Measurements from ENCODE around the gene FAM200B. TPM values are rescaled to one million over a fixed set of nuclear protein-coding genes. Genes with fewer than 3 reads are reported as not detected.

The FAM200B gene
- polyA plus RNA-seq (15.6 to 36.6 TPM (median 33.4 TPM) in 3 replicates), polyA minus RNA-seq (1.9 to 9.4 TPM (median 4.4 TPM) in 3 replicates)
- 12.9 TPM for polyA plus RNA-seq (2011; ENCODE audit: low read depth)
- polyA plus RNA-seq (2011; cell fraction: cytosol; rRNA removed): 24.8 and 46.1 TPM in 2 replicates
- 20.5 and 26.7 TPM in 2 replicates for polyA plus RNA-seq (2011; cell fraction: nucleus; rRNA removed)
- polyA plus RNA-seq (2012; ENCODE audit: low replicate concordance): 31.5 and 34.6 TPM in 2 replicates
- polyA minus RNA-seq (2011; cell fraction: cytosol; rRNA and poly(A)+ RNA removed): 8.1 TPM
- 3.4 and 5.0 TPM in 2 replicates for polyA minus RNA-seq (2011; cell fraction: nucleus; rRNA and poly(A)+ RNA removed)

DNA sequence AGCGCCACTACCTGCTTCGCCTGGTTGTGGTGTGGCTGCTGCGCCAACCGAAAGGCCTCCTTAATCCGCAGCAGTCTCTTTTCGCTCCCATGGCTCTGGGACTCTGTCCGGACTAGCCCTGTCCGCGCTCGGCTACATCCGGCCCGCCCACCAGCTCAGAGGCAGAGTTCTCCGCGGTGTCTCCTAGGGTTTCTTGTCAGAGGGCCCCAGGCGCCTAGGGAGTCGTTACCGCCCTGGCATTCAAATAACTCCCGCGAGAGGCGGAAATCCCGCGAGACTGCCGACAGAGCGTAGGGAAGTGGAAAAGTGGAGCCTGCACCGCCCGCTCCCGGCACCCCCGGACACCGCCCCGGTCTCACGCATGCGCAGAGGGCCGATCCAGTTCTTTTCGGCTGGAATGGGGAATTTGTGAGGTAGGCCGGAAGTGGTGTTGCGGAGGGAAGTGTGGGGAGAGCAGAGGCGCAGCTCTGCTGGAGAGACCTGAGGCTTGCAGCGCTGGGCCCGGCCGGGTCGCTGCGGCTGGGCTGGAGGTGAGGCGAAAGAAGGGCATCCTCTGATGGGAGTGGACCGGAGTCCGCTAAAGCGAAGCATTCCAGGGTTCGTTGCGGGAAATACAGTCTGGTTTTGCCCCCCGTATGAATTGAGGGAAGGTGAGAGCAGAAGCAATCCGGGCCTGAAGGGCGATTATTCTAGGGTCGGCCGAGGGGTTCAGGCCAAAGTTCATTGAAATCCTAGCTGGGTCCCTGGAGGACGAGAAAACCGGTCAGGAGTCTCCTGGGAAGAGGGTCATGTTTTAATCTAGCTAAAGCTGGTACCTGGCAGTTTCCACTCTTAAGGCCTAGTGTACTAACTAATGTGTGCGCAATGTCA, at the start of gene FAM200B:
FAM200B (plus strand) TSS at position 456 of the 870 bp plus-strand sequence. CDS start 5,151 bp downstream, outside the sequence.
- H3K4me2 ChIP-seq (ENCODE audit: control insufficient read depth, extremely low read depth, insufficient read depth, low read depth, low read length): peak within 1 kb of the TSS; percentile 94
- peaks cover 0 to 14% of the 10 kb centered on the region in 2 experiments for H3K36me3 ChIP-seq (ENCODE audit: control insufficient read depth in 2 of 2, extremely low read depth in 1 of 2, insufficient read depth in 2 of 2, low read length in 2 of 2)
- H3K27me3 ChIP-seq (ENCODE audit: control insufficient read depth, extremely low read depth, insufficient read depth, low read length): no peaks in the 10 kb centered on the region
- TF ChIP-seq EZH2 (IDR thresholded peaks at IDR 0.05; ENCODE audit: low read length) (no peak), CTCF (optimal IDR thresholded peaks at IDR 0.05 in 1 of 3, IDR thresholded peaks at IDR 0.05 in 1 of 3, conservative IDR thresholded peaks at IDR 0.05 in 1 of 3; ENCODE audit: extremely low read depth in 1 of 3, insufficient read depth in 2 of 3, low read length in 3 of 3) (peak; percentile 14 to 24 (median 17))
- dilution Hi-C loops (cut with MboI; ENCODE audit: extremely low pct_ligation_motif_present, low sequenced_read_pairs): no loop called here
- H3K79me2 ChIP-seq (ENCODE audit: control insufficient read depth, insufficient read depth, low read length): peaks cover 84% of the 10 kb centered on the region
- FAIRE-seq (peak; percentile 76), DNase-seq (ENCODE audit: low read depth, low spot score) (peak; percentile 95)
- H3K9me1 ChIP-seq (ENCODE audit: control insufficient read depth, extremely low read depth, insufficient read depth, low read length): no peaks in the 10 kb centered on the region
- H3K27ac ChIP-seq (ENCODE audit: control insufficient read depth, insufficient read depth, low read length): peak within 1 kb of the TSS; percentile 96
- no peak within 1 kb of the TSS for H2AFZ ChIP-seq (ENCODE audit: control insufficient read depth, low read length)
- H4K20me1 ChIP-seq (ENCODE audit: control insufficient read depth, extremely low read depth, insufficient read depth, low read length): no peaks in the 10 kb centered on the region
- H3K9me3 ChIP-seq (ENCODE audit: control insufficient read depth, low read depth, low read length): no peaks in the 10 kb centered on the region
- peaks cover 49% of the 10 kb centered on the region for H3K4me1 ChIP-seq (ENCODE audit: control insufficient read depth, extremely low read depth, insufficient read depth, low read length)
- H3K9ac ChIP-seq (ENCODE audit: control insufficient read depth, extremely low read depth, insufficient read depth, low read length): peak within 1 kb of the TSS; percentile 98
- peak within 1 kb of the TSS; percentile 60 to 91 (median 88) for H3K4me3 ChIP-seq (ENCODE audit: control insufficient read depth in 2 of 3, extremely low read depth in 1 of 3, insufficient read depth in 2 of 3, low read depth in 1 of 3, low read length in 3 of 3)

DNA sequence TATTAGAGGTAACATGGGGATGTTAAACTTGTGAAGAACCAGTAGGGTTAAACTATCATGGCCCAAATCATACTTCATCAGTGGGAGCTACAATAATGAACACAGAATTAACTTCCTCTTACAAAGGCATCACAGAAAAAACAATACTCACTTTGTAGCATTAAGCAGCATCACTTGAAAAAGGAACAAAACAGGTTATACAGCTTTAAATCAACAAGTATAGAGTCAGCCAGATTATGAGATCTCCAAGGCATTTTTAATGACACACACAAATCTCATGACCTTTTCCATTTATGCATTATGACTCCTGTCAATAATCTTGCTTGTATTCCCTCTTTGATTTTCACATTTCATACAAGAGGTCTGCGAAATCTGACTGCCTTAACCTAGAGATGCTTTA, 44.8 kb upstream of the FAM200B start:
- H3K4me2 ChIP-seq (ENCODE audit: control insufficient read depth, extremely low read depth, insufficient read depth, low read depth, low read length): no peak overlapping the region
- FAIRE-seq (peak; percentile 79), DNase-seq (ENCODE audit: low read depth, low spot score) (no peak)
- dilution Hi-C loops (cut with MboI; ENCODE audit: extremely low pct_ligation_motif_present, low sequenced_read_pairs): no loop called here
- H3K9me1 ChIP-seq (ENCODE audit: control insufficient read depth, extremely low read depth, insufficient read depth, low read length): no peaks in the 10 kb centered on the region
- peaks cover 15% of the 10 kb centered on the region for H3K79me2 ChIP-seq (ENCODE audit: control insufficient read depth, insufficient read depth, low read length)
- H3K9ac ChIP-seq (ENCODE audit: control insufficient read depth, extremely low read depth, insufficient read depth, low read length): no peak overlapping the region
- TF ChIP-seq EZH2 (IDR thresholded peaks at IDR 0.05; ENCODE audit: low read length) (no peak), CTCF (optimal IDR thresholded peaks at IDR 0.05 in 1 of 3, IDR thresholded peaks at IDR 0.05 in 1 of 3, conservative IDR thresholded peaks at IDR 0.05 in 1 of 3; ENCODE audit: extremely low read depth in 1 of 3, insufficient read depth in 2 of 3, low read length in 3 of 3) (no peak)
- H3K9me3 ChIP-seq (ENCODE audit: control insufficient read depth, low read depth, low read length): no peaks in the 10 kb centered on the region
- H4K20me1 ChIP-seq (ENCODE audit: control insufficient read depth, extremely low read depth, insufficient read depth, low read length): no peaks in the 10 kb centered on the region
- H3K4me1 ChIP-seq (ENCODE audit: control insufficient read depth, extremely low read depth, insufficient read depth, low read length): peaks cover 2% of the 10 kb centered on the region
- H3K27me3 ChIP-seq (ENCODE audit: control insufficient read depth, extremely low read depth, insufficient read depth, low read length): no peaks in the 10 kb centered on the region
- H3K36me3 ChIP-seq (ENCODE audit: control insufficient read depth in 2 of 2, extremely low read depth in 1 of 2, insufficient read depth in 2 of 2, low read length in 2 of 2): peaks cover 4 to 6% of the 10 kb centered on the region in 2 experiments
- H3K4me3 ChIP-seq (ENCODE audit: control insufficient read depth in 2 of 3, extremely low read depth in 1 of 3, insufficient read depth in 2 of 3, low read depth in 1 of 3, low read length in 3 of 3): no peak overlapping the region
- no peak overlapping the region for H3K27ac ChIP-seq (ENCODE audit: control insufficient read depth, insufficient read depth, low read length)
- no peak overlapping the region for H2AFZ ChIP-seq (ENCODE audit: control insufficient read depth, low read length)

Measured in keratinocyte (primary cell).